Caco-2 (cell line): ENCODE measurements around the gene LPCAT1. TPM values are rescaled to one million over a fixed set of nuclear protein-coding genes. Genes with fewer than 3 reads are reported as not detected.

Source experiments
- BruUV-seq: library from RNA; stranded (reverse); fragments of 400-500 nt; replicated peaks from 2 replicates; lab custom pipeline; 2021; lab: Mats Ljungman, UMichigan
- CTCF ChIA-PET: fragments of 300-600 bp; sonication (Branson Sonifier 250); formaldehyde crosslinking; loops from one replicate; lab custom pipeline; 2022; ENCODE audit warnings: antibody characterized with exemption; lab: Charles Lee
- POLR2A ChIA-PET: fragments of 300-600 bp; sonication (Branson Sonifier 250); formaldehyde crosslinking; loops from one replicate; lab custom pipeline; 2022; ENCODE audit warnings: antibody characterized with exemption; lab: Charles Lee
- DNase-seq, 2 experiments: peaks; one replicate each; pipeline versions ENCODE4 v3.0.0 to v3.0.0-alpha.2; 2020 to 2022
- H3K27me3 ChIP-seq: replicated peaks from 2 replicates; pipeline ENCODE4 v1.6.0; 2011; ENCODE audit warnings: low read length; ENCODE audit not compliant: control insufficient read depth, insufficient read depth
- H3K36me3 ChIP-seq: 2 replicates; pipeline ENCODE4 v1.5.1; 2011; ENCODE audit warnings: low read length; ENCODE audit not compliant: control insufficient read depth, insufficient read depth
- H3K4me1 ChIP-seq: fragments of 250-450 bp; sonication (Bioruptor Pico); 2 replicates; pipeline ENCODE4 v1.5.1; 2020; ENCODE audit warnings: mild to moderate bottlenecking
- H3K4me3 ChIP-seq: 2 replicates; pipeline ENCODE4 v1.5.1; 2011; ENCODE audit warnings: low read depth, mild to moderate bottlenecking, control low read depth, low read length
- H3K9me3 ChIP-seq: fragments of 250-450 bp; sonication (Bioruptor Pico); 2 replicates; pipeline ENCODE4 v1.5.1; 2020; ENCODE audit warnings: mild to moderate bottlenecking, moderate library complexity
- H3K27ac Mint-ChIP-seq: one replicate; pipeline ENCODE4 v1.8.0; 2022; ENCODE audit warnings: mixed read lengths; ENCODE audit not compliant: unreplicated experiment
- H3K27me3 Mint-ChIP-seq: one replicate; pipeline ENCODE4 v1.8.0; 2022; ENCODE audit warnings: mixed read lengths; ENCODE audit not compliant: insufficient read depth, unreplicated experiment
- H3K36me3 Mint-ChIP-seq: one replicate; pipeline ENCODE4 v1.8.0; 2022; ENCODE audit warnings: mild to moderate bottlenecking, mixed read lengths; ENCODE audit not compliant: insufficient read depth, unreplicated experiment
- H3K4me1 Mint-ChIP-seq: one replicate; pipeline ENCODE4 v1.8.0; 2022; ENCODE audit warnings: low read depth, mixed read lengths; ENCODE audit not compliant: unreplicated experiment
- H3K4me3 Mint-ChIP-seq: one replicate; pipeline ENCODE4 v1.8.0; 2022; ENCODE audit warnings: mild to moderate bottlenecking, moderate library complexity, mixed read lengths; ENCODE audit not compliant: unreplicated experiment
- H3K9me3 Mint-ChIP-seq: one replicate; pipeline ENCODE4 v1.8.0; 2022; ENCODE audit warnings: mixed read lengths; ENCODE audit not compliant: unreplicated experiment
- intact Hi-C: fragments of 100-400 bp; cut with micrococcal nuclease; formaldehyde crosslinking; loops from one replicate; pipeline ENCODE4 v1.10.0; 2022; ENCODE audit not compliant: unreplicated experiment
- total RNA-seq: library from RNA; stranded (reverse); gene quantifications from 2 replicates; pipeline ENCODE4 v1.2.3, GENCODE V29; 2022
- TF ChIP-seq, protein P1 (sequence below), 2 experiments: fragments of 200-600 bp in 1 of 2; IDR thresholded peaks; 1 replicate in 1 of 2; 2 replicates in 1 of 2; pipeline versions ENCODE4 v1.5.1 to v1.8.0; 2011 to 2022; ENCODE audit warnings: antibody characterized with exemption in 1 of 2, control low read depth in 1 of 2, inconsistent platforms in 1 of 2, low read depth in 1 of 2, low read length in 1 of 2, mild to moderate bottlenecking in 1 of 2, moderate library complexity in 1 of 2; ENCODE audit not compliant: insufficient read depth in 1 of 2, severe bottlenecking in 1 of 2, unreplicated experiment in 1 of 2

The LPCAT1 gene
- total RNA-seq, 1 experiment from 2014 or later, result 52.8 TPM

DNA sequence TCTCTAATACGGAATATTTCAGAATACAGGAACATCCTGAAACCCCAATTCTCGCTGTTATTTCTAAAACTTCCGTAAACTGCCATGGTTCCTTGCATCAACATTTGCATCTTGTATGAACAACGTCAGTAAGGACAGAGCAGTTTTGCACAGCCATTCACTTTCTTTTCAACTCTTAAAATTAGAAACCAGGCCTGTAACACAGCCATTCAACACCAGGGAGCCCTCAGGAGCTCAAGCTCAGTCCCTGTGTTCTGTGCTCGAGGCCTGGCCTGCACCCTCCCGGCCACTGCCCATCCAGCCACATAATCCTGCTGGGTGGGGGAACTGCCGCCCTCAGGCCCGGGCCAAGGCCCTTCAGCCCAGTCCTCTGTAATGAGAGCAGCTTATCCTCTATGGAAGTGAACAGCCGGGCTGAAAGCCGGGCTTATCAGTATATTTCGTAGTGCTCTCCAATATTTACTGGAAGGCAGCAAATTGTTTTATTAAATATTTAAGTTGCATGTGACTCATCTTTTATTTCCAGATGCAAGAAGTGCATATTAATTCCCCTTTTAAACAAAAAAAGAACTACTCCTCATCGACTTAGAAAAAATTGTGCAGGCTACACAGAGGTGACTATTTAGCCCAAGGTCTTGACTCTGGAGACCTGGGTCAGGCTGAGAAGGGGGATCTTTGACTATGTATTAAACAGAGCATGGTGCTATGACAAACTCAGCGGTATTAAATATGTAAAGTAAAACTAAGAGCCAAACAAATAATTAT is 45.3 kb downstream of the LPCAT1 start:
- CTCF ChIA-PET, result interaction anchor here (0.9 kb wide), 1 partner anchor 33 kb away, joined by 3 read pairs; no protein-coding TSS in a partner anchor

DNA sequence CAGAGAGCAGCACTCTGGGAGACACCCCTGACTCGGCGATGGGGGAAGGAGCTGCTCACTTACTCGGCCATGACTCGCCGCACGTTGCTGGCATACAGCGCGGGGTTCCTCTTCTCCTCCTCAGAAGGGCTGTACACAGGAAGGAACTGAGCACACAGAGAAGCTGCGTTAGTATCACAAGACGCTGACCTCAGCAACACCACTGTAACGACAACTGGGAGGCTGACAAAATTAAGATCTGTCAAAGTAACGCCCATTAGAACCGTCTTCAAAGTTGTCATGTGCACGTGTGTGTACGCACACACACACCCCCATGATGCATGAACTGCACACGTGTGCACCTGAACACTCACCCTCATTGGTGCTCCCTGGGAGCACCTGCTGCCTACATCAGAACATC is 46.4 kb downstream of the LPCAT1 start:
- Mint-ChIP-seq H3K9me3 (no peaks in the 10 kb centered on the region), H3K36me3 (peaks cover 26% of the 10 kb centered on the region), H3K27ac (no peak overlapping the region), H3K4me3 (no peak overlapping the region), H3K27me3 (no peaks in the 10 kb centered on the region), H3K4me1 (no peaks in the 10 kb centered on the region)
- CTCF ChIA-PET, result no interaction called here
- no peaks in the 10 kb centered on the region for H3K27me3 ChIP-seq
- H3K4me1 ChIP-seq, result no peaks in the 10 kb centered on the region
- intact Hi-C loops, result no loop called here
- TF ChIP-seq, protein P1, sequence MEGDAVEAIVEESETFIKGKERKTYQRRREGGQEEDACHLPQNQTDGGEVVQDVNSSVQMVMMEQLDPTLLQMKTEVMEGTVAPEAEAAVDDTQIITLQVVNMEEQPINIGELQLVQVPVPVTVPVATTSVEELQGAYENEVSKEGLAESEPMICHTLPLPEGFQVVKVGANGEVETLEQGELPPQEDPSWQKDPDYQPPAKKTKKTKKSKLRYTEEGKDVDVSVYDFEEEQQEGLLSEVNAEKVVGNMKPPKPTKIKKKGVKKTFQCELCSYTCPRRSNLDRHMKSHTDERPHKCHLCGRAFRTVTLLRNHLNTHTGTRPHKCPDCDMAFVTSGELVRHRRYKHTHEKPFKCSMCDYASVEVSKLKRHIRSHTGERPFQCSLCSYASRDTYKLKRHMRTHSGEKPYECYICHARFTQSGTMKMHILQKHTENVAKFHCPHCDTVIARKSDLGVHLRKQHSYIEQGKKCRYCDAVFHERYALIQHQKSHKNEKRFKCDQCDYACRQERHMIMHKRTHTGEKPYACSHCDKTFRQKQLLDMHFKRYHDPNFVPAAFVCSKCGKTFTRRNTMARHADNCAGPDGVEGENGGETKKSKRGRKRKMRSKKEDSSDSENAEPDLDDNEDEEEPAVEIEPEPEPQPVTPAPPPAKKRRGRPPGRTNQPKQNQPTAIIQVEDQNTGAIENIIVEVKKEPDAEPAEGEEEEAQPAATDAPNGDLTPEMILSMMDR (IDR thresholded peaks at IDR 0.05; ENCODE audit: insufficient read depth in 1 of 2, low read depth in 1 of 2, low read length in 1 of 2, severe bottlenecking in 1 of 2, unreplicated experiment in 1 of 2), result no peak
- H3K4me3 ChIP-seq, result no peak overlapping the region
- no TSS peak for BruUV-seq
- no peaks in the 10 kb centered on the region for H3K9me3 ChIP-seq
- POLR2A ChIA-PET, result no interaction called here
- peaks cover 1% of the 10 kb centered on the region; the same call in 1 of the 2 replicates for H3K36me3 ChIP-seq
- DNase-seq, result no peak

More for the DNA sequence above, 45.3 kb downstream of the LPCAT1 start:
- intact Hi-C loops, result no loop called here
- Histone ChIP-seq H3K4me3 (no peak overlapping the region), H3K27me3 (no peaks in the 10 kb centered on the region), H3K4me1 (no peaks in the 10 kb centered on the region), H3K9me3 (no peaks in the 10 kb centered on the region), H3K36me3 (peaks cover 1% of the 10 kb centered on the region; the same call in 1 of the 2 replicates)
- no peak for DNase-seq
- Mint-ChIP-seq H3K27me3 (no peaks in the 10 kb centered on the region), H3K36me3 (peaks cover 24% of the 10 kb centered on the region), H3K9me3 (no peaks in the 10 kb centered on the region), H3K4me3 (no peak overlapping the region), H3K27ac (no peak overlapping the region), H3K4me1 (no peaks in the 10 kb centered on the region)
- BruUV-seq, result no TSS peak
- TF ChIP-seq, protein P1 (IDR thresholded peaks at IDR 0.05; ENCODE audit: insufficient read depth in 1 of 2, low read depth in 1 of 2, low read length in 1 of 2, severe bottlenecking in 1 of 2, unreplicated experiment in 1 of 2), result no peak
- POLR2A ChIA-PET, result no interaction called here

DNA sequence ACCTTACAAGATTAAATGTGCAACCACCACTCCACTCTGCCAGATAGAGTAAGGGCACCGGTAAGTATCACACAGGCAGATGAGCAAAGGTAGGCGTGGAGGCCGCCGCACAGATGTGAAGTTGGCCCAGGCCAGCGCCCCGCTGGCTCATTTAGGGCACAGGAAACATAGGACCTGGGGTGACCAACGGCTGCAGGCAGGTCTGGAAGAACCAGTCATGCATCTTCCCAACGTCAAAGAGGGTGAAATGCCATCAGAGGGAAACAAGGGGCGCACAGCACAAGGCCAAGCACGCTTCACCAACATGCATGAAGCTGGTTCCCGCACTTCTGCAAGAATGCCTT is 46.8 kb downstream of the LPCAT1 start:
- ChIA-PET POLR2A (no interaction called here), CTCF (no interaction called here)

More for the DNA sequence above, 46.8 kb downstream of the LPCAT1 start:
- Histone ChIP-seq H3K4me1 (no peaks in the 10 kb centered on the region), H3K4me3 (no peak overlapping the region), H3K27me3 (no peaks in the 10 kb centered on the region), H3K9me3 (no peaks in the 10 kb centered on the region), H3K36me3 (peaks cover 1% of the 10 kb centered on the region; the same call in 1 of the 2 replicates)
- intact Hi-C loops, result no loop called here
- TF ChIP-seq, protein P1 (IDR thresholded peaks at IDR 0.05; ENCODE audit: insufficient read depth in 1 of 2, low read depth in 1 of 2, low read length in 1 of 2, severe bottlenecking in 1 of 2, unreplicated experiment in 1 of 2), result no peak
- no TSS peak for BruUV-seq
- Mint-ChIP-seq H3K4me3 (no peak overlapping the region), H3K4me1 (no peaks in the 10 kb centered on the region), H3K27me3 (no peaks in the 10 kb centered on the region), H3K36me3 (peaks cover 30% of the 10 kb centered on the region), H3K27ac (no peak overlapping the region), H3K9me3 (no peaks in the 10 kb centered on the region)
- no peak for DNase-seq
